AG08395 (cell line): ENCODE measurements around the gene CAPN5.

Source experiments
- DNase-seq: peaks from one replicate; pipeline ENCODE4 v3.0.0; 2012; ENCODE audit warnings: mixed read lengths, low spot score

CAPN5 gene

DNA sequence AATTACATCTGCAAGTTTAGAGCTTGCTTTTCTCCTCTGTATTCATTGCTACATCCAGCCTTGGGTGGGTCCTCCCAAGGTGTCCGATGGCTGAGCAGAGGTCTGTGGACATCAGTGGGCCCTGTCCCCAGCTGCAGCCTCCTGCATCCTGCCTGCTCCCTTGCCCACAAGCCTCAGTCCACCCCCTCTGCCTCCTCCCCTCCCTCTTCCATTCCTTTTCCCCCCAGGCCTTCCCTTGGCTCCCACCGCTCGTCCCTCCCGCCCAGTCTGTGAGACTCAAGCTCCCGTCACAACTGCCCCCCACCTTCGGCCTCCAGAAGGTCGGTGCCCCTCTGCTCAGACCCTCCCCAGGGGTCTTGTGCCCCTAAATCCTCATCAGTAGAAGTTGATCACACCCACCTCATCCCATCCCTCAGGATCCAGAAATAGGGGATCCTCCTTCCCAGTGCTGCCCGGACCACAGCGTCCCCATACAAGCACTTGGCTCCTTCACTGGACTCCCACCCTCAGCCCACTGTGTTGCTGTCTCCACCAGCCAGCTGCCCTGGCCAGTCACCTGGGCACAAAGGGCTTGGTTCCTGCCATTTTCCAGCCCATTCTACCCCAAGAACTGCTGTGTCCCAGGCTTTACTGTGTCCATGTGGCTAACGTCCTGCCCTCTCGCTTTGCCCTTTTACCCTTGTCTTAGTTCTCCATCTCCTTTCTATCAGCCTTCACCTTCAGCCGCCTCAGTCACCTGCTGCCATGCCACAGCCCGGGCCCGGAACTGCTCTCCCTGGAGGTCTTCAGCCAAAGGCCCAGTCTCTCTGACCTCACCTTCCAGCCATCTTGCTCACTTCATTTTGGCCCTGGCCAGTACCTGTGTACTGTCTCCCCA lies 33.6 kb downstream of the CAPN5 start:
- no peak for DNase-seq

DNA sequence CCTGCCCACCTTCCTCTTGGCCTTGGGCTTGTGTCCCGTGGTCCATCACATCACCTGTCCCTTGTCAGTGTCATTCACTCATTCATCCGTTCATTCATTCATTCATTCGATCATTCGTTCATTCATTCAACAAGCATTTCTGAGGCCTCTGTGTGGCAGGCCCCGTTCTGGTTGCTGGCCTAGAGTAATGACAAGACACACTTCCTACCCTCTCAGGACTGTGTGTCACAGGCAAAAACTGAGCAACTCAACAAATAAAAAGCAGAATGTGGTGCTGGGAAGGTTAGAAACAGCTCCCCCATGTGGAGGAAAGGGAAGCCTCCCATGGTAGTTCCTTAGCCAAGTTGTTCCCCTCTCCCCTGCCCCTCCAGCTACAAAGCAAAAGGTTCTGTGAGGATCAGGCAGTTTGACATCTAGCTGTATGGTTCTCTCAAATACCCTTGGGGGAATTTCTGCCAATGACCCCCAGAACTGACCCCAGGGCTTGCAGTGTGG lies 34.3 kb downstream of the CAPN5 start:
- DNase-seq, result peak; percentile 53

DNA sequence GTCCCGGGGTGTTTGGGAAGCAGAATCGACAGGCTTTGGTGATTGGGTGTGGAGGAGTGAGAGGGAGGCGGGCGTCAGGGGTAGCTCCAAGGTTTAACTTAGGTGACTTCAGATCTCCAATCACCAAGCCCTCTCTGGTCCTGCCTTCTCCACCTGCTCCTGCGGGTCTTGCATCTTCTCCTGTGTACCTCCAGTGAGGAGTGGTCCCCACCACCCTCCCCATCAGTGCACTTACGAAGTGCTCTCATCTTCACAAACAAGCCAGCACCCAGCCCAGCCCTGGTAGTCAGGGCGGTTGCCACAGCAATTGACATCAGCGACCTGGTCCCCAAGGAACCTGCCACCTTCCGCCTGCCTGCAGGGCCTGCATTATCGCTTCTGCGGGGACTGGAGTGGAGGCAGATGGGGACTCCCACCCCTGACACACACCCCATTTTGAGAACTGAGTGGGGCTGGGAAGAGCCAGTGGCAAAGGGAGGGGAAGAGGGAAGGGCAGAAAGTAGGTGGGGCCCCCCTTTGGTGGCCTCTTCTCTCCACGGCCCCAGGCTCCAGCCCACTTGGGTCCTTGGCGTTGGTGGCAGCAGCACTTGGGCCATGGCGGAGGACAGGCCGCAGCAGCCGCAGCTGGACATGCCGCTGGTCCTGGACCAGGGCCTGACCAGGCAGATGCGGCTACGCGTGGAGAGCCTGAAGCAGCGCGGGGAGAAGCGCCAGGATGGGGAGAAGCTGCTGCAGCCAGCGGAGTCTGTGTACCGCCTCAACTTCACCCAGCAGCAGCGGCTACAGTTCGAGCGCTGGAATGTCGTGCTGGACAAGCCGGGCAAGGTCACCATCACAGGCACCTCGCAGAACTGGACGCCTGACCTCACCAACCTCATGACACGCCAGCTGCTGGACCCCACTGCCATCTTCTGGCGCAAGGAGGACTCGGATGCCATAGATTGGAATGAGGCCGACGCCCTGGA lies 35.8 kb downstream of the CAPN5 start, which contains the start of gene OMP:
OMP (plus strand) TSS at position 595 of the 965 bp plus-strand sequence; CDS start at position 595, 0 bp downstream.
- no peak for DNase-seq

DNA sequence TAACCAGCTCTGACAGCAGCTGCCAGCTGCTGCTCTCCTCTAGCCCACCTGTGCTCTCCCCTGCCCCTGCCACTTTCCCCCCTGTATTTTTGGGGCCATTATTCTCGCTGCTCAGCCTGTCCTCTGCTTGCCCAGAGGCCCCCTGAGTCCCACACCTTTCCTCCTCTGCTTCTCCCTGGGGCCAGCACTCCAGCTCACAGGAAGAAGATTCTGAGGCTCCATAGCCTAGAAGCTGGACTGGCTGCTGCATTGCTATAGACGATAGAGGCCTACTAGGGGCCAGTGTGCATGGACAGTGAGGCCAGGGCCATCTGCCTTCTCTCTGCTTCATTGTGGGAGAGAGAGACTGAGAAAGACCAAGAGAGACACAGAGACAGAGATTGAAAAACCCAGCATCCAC lies 36.5 kb downstream of the CAPN5 start:
- DNase-seq, result no peak

DNA sequence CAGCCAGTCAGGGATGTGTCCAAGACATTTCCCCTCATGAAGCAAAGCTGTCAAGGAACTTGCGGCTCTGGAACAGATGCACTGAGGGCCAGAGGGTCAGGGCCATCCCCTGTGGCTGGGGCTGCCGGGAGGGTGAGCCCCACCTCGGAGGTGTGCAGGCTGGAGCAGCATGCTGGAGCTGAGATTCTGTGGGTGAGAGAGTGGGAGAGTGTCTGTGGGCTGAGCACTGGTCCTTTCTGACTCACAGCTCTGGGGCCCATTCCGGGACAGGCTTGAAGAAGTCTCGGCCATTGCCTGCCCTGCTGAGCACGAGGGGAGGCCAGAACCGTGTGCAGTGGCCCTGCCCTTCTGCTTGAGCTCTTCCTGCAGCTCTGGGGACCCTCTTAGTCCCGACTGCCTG lies 38.0 kb downstream of the CAPN5 start:
- DNase-seq, result no peak

DNA sequence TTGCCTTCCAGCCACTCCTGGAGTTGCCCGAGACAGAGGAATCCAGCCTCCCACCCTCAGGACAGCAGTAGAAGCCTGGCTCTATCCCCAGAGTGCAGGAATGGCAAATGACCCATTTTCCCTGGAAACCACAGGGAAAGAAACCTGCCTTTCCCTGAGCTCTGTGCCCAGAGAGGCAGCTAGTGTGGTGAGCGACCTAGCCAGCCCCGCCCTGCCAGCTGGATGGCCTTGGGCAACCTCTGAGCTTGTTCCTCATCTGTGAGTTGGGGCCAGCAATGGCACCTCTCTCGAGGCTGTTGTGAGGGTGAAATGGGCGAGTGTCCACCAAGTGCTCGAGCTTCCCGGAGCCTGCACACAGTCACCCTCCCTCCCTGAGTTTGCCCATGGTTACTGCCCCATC lies 39.5 kb downstream of the CAPN5 start:
- no peak for DNase-seq

DNA sequence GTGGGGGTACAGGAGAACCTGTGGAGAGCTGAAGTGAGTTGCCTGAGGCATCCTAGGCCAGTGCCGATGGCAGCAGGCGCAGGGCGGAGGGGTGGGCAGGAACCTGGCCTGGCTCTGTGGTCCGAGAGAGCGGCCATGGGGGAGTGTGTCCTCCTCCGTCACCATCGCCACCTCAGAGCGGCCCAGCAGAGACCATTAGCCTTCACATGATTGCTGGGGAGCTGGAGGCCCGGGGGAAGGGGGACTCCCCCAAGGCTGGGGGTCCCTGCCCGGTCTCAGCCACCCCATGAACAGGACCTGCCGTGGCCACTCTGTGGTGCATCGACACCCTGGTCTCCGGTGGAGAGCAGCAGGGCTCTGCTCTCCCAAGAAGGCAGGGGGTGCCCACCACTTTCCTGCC lies 40.0 kb downstream of the CAPN5 start:
- no peak for DNase-seq

DNA sequence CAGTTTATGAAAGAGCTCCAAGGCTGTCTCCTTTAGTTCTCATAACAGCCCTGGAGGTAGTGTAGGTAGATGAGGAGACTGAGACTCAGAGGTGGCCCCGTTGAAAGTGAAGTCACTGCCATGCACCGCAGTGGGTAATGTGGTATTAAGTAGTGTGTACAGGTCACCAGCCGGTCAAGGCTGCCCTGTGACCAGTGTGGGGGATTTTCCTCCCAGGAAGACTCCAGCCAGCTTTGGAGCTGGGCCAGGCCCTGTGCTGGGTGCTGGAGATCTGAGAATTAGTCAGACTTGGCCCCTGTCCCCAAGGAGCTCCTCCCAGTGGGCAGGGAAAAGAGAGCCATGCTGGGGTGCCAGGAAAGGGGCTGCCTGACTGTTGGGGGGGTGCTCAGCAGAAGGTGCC lies 41.2 kb downstream of the CAPN5 start:
- DNase-seq, result peak; percentile 92

DNA sequence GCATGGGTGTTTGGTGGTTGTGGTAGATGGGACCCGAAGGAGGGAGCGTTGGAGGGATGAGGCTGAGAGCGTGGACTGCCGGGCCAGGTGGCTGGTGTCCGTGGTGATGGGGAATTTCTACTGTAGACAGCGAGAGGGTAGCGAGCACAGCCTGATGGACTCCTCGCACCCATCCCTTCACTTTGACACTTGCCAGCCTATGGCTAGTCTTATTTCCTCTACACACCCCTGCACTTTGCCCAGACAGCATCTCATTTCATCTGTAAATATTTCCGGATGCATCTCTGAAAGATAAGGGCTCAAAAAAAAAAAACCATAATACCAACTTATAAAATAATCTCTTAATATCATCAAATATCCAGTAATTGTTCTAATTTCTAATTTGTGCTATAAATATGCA lies 41.7 kb downstream of the CAPN5 start:
- no peak for DNase-seq

DNA sequence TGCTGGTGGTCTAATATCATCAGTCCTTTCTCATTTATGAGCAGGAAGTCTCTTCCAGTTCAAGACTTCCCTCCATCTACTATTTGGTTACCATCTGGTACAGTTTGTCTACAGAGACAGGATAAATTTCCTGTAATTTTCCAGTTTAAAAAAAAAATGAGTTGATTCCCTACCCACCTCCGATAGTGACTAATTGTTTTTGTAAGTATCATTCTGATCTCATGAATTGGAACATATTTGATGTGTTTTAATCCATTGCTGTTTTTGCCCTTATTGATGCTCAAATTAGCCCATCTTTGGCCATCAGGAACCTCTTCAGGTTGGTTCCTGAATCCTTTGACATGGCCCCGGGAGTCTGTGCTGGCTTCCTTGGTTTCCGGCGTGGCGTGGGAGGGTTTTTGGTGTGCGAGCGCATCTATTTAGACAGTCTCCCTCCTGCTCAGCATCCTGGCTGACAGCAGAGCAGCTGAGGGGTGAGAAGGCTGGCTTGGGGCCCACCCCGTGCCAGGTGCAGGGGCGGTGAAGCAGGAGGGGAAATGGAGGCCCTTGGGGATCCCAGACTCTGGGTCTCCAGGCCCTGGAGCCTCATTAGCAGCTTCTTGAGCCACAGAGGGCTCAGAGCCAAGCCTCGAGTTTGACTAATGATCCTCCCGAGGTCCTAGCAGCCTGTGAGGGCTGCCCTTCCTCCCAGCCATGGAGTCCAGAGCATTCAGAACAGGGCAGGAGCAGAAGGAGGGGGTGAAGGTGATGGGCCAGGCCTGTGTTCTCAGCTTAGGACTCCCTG lies 42.7 kb downstream of the CAPN5 start:
- DNase-seq, result peak; percentile 52

DNA sequence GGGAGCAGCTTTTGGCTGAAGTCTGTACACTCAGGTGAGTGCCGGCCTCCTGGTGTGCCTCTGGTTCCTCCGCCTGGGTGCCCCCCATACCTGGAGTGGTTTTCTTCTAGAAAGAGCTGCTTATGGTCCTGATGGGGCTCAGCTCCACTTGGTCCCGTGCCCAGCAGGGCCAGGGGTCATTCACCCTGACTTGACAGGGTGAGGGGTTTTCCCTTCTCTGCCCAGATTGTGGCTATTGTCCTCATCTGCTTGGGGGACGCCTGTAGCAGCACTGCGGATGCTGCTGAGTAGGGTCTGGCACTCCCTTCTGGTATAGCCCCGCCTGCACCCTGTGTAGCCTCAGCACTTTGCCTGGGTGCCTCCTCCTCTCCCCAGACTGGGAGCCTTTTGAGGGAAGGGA lies 44.1 kb downstream of the CAPN5 start:
- DNase-seq, result no peak

DNA sequence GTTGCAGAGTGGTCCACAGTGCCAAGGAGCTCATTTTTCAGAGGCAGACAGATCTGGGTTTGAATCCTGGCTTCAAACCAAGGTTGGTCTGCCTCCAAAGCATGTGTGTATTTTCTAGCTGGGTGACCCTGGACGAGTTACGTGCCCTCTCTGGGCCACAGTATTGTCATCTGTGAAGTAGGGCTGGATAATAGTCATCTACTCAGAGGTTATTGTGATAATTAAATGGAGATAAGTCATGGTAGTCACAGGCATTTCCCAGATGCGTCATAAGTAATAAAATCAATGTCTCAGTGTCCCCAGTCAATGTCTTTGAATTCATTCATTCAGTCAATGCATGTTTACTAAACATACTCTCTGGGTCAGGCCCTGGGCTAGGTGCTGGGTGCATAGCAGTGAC lies 44.5 kb downstream of the CAPN5 start:
- no peak for DNase-seq

DNA sequence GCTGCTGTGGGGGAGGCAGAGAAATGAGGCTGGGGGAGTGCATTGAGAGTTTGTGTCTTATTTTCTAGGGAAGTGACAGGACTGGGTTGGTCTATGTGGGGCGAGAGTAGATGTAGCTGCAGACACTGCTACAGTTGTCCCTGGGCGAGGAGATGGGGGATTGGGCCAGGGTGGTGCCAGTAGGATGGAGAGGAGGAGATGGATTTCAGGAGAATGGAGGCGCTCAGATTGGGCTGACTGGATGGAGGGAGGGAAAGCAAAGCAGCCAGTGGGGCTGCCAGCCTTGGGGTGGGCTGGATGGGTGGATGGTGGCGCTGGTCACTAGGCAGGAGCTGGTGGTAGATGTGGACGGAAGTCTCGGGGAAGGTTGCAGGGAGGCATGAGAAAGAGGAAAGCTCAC lies 45.2 kb downstream of the CAPN5 start:
- no peak for DNase-seq

DNA sequence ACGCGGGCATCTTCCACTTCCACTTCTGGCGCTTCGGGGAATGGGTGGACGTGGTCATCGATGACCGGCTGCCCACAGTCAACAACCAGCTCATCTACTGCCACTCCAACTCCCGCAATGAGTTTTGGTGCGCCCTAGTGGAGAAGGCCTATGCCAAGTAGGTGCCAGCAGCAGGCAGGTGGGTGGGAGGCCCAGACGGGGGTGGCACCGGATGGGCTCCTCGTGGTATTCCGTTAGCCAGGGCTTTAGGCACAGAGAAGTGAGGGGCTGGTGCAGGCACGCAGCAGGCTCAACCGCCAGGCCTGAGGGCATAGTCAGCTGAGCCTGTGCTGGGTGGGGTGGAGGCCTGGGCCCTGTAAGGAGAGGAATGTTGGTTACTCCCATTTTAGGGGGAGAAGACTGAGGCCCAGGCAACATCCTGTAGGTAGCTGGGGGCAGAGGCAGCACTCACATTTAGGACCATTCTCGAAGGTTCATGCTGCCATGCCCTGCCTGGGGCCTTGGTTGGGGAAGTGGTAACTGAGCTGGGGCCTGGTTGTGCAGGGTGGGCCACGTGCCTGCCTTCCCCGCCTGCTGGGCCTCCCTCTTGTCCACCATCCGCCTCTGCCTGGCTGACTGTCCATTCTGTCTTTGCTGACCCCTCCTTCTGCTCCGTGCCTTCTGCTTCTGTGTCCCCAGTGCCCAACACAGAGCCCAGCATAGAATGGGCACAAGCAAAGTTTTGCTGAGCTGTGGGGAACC lies 46.0 kb downstream of the CAPN5 start:
- DNase-seq, result no peak

DNA sequence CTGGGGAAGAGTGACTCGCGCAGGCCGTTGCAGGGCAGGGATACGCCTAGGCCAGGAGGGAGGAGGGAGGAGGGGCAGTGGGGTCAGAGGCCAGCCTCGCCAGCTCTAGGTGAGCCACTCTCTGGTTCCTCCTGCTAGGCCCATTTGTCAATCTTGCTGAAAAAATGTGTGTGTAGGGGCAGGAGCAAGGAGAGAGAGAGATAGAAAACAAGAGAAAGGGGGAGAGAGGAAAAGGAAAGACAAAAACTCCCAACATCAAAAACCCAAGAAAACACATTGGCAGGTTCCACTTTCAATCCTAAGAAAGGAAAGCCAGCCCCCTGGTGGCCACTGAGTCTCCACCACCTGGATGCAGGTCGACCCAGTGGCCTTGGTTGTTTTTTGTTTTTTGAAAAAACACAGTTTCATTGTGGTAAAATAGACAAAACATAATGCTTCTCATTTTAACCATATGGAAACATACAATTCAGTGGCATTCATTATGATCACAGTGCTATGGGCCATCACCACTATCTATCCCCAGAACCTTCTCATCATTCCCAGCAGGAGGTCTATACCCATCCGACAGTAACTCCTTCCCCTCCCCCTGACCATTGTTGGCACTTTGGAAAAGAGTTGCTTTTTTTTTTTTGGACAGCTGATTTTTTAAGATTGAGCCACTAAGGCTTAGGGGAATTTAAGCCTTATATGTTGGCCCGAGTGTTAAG lies 46.8 kb downstream of the CAPN5 start:
- peak; percentile 63 for DNase-seq

DNA sequence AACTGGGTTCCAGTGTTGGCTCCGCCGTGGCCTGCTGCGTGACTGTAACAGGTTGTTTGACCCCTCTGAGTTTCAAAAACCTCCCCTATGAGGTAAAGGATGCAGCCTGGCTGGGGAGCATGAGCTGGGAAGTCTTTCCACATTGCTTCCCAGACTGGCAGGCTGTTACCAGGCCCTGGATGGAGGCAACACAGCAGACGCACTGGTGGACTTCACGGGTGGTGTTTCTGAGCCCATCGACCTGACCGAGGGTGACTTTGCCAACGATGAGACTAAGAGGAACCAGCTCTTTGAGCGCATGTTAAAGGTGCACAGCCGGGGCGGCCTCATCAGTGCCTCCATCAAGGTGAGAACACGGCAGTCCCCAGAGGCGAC lies 47.3 kb downstream of the CAPN5 start:
- no peak for DNase-seq

DNA sequence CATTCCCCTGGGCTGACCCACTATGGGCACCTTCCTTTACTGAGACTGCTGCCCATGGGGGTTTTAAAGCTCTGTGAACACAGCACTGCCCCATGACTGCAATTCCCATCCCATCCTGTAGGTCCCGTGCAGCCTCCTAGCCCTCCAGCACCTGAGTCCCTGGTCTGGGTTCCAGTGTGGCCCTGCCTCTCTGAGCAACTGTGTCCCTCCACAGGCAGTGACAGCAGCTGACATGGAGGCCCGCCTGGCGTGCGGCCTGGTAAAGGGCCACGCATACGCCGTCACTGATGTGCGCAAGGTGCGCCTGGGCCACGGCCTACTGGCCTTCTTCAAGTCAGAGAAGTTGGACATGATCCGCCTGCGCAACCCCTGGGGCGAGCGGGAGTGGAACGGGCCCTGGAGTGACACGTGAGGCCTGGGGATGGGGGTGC lies 48.4 kb downstream of the CAPN5 start:
- no peak for DNase-seq

DNA sequence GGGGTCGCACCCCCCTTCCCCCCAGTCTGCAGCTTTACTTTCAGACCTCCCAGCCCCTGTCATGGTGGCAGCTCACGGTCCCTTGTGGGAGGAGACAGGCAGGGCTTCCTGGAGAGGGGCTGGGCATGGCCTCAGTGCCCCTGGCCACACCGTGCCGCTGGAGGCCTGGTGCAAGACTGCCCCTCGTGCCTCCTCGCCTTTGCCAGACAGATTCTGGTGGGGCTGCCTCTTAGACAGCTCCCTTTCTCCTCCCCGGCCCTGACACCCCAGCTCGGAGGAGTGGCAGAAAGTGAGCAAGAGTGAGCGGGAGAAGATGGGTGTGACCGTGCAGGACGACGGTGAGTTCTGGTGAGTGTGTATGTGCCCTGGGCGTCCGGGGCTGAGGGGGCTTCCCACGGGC lies 49.2 kb downstream of the CAPN5 start:
- DNase-seq, result no peak

DNA sequence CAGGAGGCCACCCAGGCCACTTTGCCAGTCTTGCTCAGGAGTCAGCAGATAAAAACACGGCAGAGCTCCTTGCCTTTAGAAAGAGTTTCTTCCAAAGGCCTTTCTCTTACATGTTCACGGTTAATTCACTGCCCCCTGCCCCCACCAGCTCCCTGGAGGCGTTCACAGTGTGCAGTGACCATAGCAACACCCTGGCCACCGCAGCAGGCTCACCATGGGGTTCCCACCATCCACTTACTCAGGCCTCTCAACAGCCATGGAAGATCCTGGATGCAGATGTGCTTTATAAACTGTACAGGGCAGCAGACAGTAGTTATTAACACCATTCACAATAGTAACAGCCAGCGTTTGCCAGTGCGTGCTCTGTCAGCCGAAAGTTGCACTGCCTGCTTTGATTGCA lies 50.7 kb downstream of the CAPN5 start:
- no peak for DNase-seq

DNA sequence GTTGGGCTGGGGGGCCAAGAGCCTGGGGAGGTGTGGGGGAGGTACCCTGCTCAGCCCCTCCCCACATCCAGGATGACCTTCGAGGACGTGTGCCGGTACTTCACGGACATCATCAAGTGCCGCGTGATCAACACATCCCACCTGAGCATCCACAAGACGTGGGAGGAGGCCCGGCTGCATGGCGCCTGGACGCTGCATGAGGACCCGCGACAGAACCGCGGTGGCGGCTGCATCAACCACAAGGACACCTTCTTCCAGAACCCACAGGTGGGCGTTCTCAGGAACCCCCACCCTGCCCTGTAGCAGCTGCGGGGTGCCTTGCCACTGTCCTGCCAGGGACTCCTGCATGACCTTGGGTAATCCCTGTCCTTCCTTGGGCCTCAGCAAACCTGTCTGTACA lies 51.3 kb downstream of the CAPN5 start:
- no peak for DNase-seq

DNA sequence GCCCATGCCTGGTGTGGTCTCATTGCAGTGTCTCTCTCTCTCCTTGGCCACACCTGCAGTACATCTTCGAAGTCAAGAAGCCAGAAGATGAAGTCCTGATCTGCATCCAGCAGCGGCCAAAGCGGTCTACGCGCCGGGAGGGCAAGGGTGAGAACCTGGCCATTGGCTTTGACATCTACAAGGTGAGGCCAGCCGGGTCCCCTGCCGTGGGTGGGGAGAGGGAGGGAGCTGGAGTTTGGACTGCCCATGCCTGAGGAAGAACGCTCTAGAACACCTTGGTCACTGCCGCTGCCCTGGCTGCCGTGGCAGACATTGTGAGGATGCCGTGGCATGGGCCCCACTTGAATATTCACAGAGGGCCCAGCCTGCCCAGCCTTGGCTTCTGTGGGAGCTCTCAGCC lies 52.2 kb downstream of the CAPN5 start:
- no peak for DNase-seq
